Epithelial cell of esophagus (primary cell): ENCODE results near the gene ZNF18.

Experiments
- DNase-seq: peaks from one replicate; pipeline ENCODE4 v3.0.0; 2010; ENCODE audit warnings: low read depth
- H3K4me3 ChIP-seq: 2 replicates; pipeline ENCODE4 v1.5.1; 2011; ENCODE audit warnings: mild to moderate bottlenecking, low read length, control low read depth
- CTCF ChIP-seq: IDR thresholded peaks from 2 replicates; pipeline ENCODE4 v1.5.1; 2011; ENCODE audit warnings: low read depth, mild to moderate bottlenecking, low read length, control low read depth, inconsistent platforms; ENCODE audit not compliant: insufficient read depth; ENCODE audit errors: missing control alignments

Gene ZNF18

GRCh38 chr17:12034538-12034937 lies 37.3 kb upstream of the ZNF18 start:
- no peak overlapping the region for H3K4me3 ChIP-seq
- no peak for TF ChIP-seq CTCF
- no peak for DNase-seq

GRCh38 chr17:12028611-12029010 lies 31.3 kb upstream of the ZNF18 start:
- no peak for TF ChIP-seq CTCF

GRCh38 chr17:12027658-12028057 lies 30.4 kb upstream of the ZNF18 start:
- no peak for TF ChIP-seq CTCF
- peak; percentile 52 for DNase-seq
- no peak overlapping the region for H3K4me3 ChIP-seq

More at GRCh38 chr17:12028611-12029010, 31.3 kb upstream of the ZNF18 start:
- no peak for DNase-seq
- no peak overlapping the region for H3K4me3 ChIP-seq

- no peak overlapping the region for H3K4me3 ChIP-seq
- peak; percentile 89 for DNase-seq
Measured at GRCh38 chr17:12024327-12024726, 27.1 kb upstream of the ZNF18 start.

GRCh38 chr17:12022310-12022709 lies 25.0 kb upstream of the ZNF18 start:
- no peak for TF ChIP-seq CTCF
- no peak for DNase-seq
- H3K4me3 ChIP-seq, result peak overlapping the region; percentile 64

More at GRCh38 chr17:12024327-12024726, 27.1 kb upstream of the ZNF18 start:
- TF ChIP-seq CTCF, result no peak

GRCh38 chr17:12021623-12022140 lies 24.4 kb upstream of the ZNF18 start:
- DNase-seq, result no peak
- TF ChIP-seq CTCF, result no peak

More at GRCh38 chr17:12021623-12022140, 24.4 kb upstream of the ZNF18 start:
- peak overlapping the region; percentile 64 for H3K4me3 ChIP-seq
